Right atrium auricular region (tissue), 2 donors: ENCODE measurements around the gene PIK3R5. TPM values are rescaled to one million over a fixed set of nuclear protein-coding genes. Genes with fewer than 3 reads are reported as not detected.
A peak's percentile ranks its signal among the peaks of the same experiment; 100 is the strongest.
"Not testable (repeated sequence)": the region's sequence is repeated elsewhere in the genome, so short reads cannot be mapped to it uniquely, and the experiment has no call there.

Experiments used
- DNase-seq: peaks from one replicate; pipeline ENCODE4 v3.0.0-alpha.2; 2019; ENCODE audit warnings: low spot score
- H3K27ac ChIP-seq, 2 donors: fragments of 200-600 bp; sonication (generic); 1 replicate in 1 of 2; 2 replicates in 1 of 2; pipeline ENCODE4 v1.5.1; 2016 to 2019
- H3K27me3 ChIP-seq, 2 donors: fragments of 200-600 bp; sonication (generic); one replicate each; pipeline versions ENCODE4 v1.5.1 to v1.6.0; 2017 to 2019
- H3K36me3 ChIP-seq: fragments of 200-600 bp; sonication (generic); one replicate; pipeline ENCODE4 v1.5.1; 2016
- H3K4me1 ChIP-seq, 2 donors: fragments of 200-600 bp; sonication (generic); one replicate each; pipeline versions ENCODE4 v1.5.1 to v1.6.0; 2017 to 2019
- H3K4me3 ChIP-seq, 2 donors: fragments of 200-600 bp; sonication (generic); 1 replicate in 1 of 2; 2 replicates in 1 of 2; pipeline ENCODE4 v1.5.1; 2017 to 2019; ENCODE audit warnings: mild to moderate bottlenecking in 1 of 2, moderate library complexity in 1 of 2
- H3K9me3 ChIP-seq, 2 donors: fragments of 200-600 bp; sonication (generic); one replicate each; pipeline ENCODE4 v1.5.1; 2019
- CTCF ChIP-seq, 2 donors: fragments of 200-600 bp; sonication (generic); IDR thresholded peaks; one replicate each; pipeline ENCODE4 v1.5.1; 2019; ENCODE audit warnings: antibody characterized with exemption in 2 of 2
- total RNA-seq, 2 donors: library from RNA; depleted of rRNA; stranded (reverse); fragments of >200 nt; gene quantifications; one replicate each; pipeline ENCODE4 v1.1.0, GENCODE V29; 2016

The PIK3R5 gene
- total RNA-seq, 2 donors from 2014 or later = 5.0 to 7.5 TPM

GRCh38 chr17:8859027-8859803 lies 106.3 kb downstream of the PIK3R5 start:
- H3K27ac ChIP-seq = no peak overlapping the region
- no peak overlapping the region for H3K4me3 ChIP-seq
- DNase-seq = no peak

GRCh38 chr17:8857919-8858318 lies 107.6 kb downstream of the PIK3R5 start:
- H3K36me3 ChIP-seq = no peaks in the 10 kb centered on the region
- H3K4me3 ChIP-seq = no peak overlapping the region
- no peak overlapping the region for H3K27ac ChIP-seq
- H3K4me1 ChIP-seq = peaks cover 0 to 24% of the 10 kb centered on the region in 2 donors
- no peaks in the 10 kb centered on the region for H3K27me3 ChIP-seq
- no peaks in the 10 kb centered on the region for H3K9me3 ChIP-seq
- no peak for TF ChIP-seq CTCF (IDR thresholded peaks at IDR 0.05)
- DNase-seq = no peak

More at GRCh38 chr17:8859027-8859803, 106.3 kb downstream of the PIK3R5 start:
- Histone ChIP-seq H3K36me3 (no peaks in the 10 kb centered on the region), H3K4me1 (peaks cover 0 to 24% of the 10 kb centered on the region in 2 donors), H3K27me3 (no peaks in the 10 kb centered on the region), H3K9me3 (no peaks in the 10 kb centered on the region)
- no peak for TF ChIP-seq CTCF (IDR thresholded peaks at IDR 0.05)

GRCh38 chr17:8856869-8857575 lies 108.5 kb downstream of the PIK3R5 start:
- no peaks in the 10 kb centered on the region for H3K9me3 ChIP-seq
- H3K4me3 ChIP-seq = no peak overlapping the region
- no peaks in the 10 kb centered on the region for H3K27me3 ChIP-seq
- DNase-seq = no peak
- H3K27ac ChIP-seq = peak overlapping the region in 1 of 2 donors; percentile 9
- no peaks in the 10 kb centered on the region for H3K36me3 ChIP-seq
- no peak for TF ChIP-seq CTCF (IDR thresholded peaks at IDR 0.05)
- peaks cover 0 to 24% of the 10 kb centered on the region in 2 donors for H3K4me1 ChIP-seq

GRCh38 chr17:8856205-8856603 lies 109.3 kb downstream of the PIK3R5 start:
- not testable (repeated sequence) for H3K27me3 ChIP-seq, H3K4me3 ChIP-seq, H3K9me3 ChIP-seq, DNase-seq, H3K27ac ChIP-seq, H3K36me3 ChIP-seq
- H3K4me1 ChIP-seq = peaks cover 0 to 24% of the 10 kb centered on the region in 2 donors

- no peak overlapping the region for H3K27ac ChIP-seq
- no peaks in the 10 kb centered on the region for H3K27me3 ChIP-seq
- DNase-seq = no peak
- no peaks in the 10 kb centered on the region for H3K9me3 ChIP-seq
- no peaks in the 10 kb centered on the region for H3K36me3 ChIP-seq
- H3K4me1 ChIP-seq = peaks cover 0 to 24% of the 10 kb centered on the region in 2 donors
- H3K4me3 ChIP-seq = no peak overlapping the region
- TF ChIP-seq CTCF (IDR thresholded peaks at IDR 0.05) = no peak
Measured at GRCh38 chr17:8855477-8856204, 109.9 kb downstream of the PIK3R5 start.

- no peak for TF ChIP-seq CTCF (IDR thresholded peaks at IDR 0.05)
- no peak overlapping the region for H3K27ac ChIP-seq
- no peak for DNase-seq
- no peaks in the 10 kb centered on the region for H3K27me3 ChIP-seq
- no peaks in the 10 kb centered on the region for H3K9me3 ChIP-seq
- H3K4me3 ChIP-seq = no peak overlapping the region
- peaks cover 0 to 22% of the 10 kb centered on the region in 2 donors for H3K4me1 ChIP-seq
- no peaks in the 10 kb centered on the region for H3K36me3 ChIP-seq
Measured at GRCh38 chr17:8851600-8851999, 113.9 kb downstream of the PIK3R5 start.
